ENCODE measurements around the gene LPP. TPM values are rescaled to one million over a fixed set of nuclear protein-coding genes. Genes with fewer than 3 reads are reported as not detected.

Gene LPP
- total and polyA plus RNA-seq, 5 donors, result 14.5 to 205 (median 159) TPM

GRCh38 chr3:188365988-188366698 lies 212.2 kb downstream of the LPP start:
- ATAC-seq (peak; percentile 34 to 63), DNase-seq (no peak)
- WGBS, result 62% methylated on average over 12 of the region's 12 CpGs
- peaks cover 6% of the 10 kb centered on the region for H3K4me1 ChIP-seq (ENCODE audit: control insufficient read depth, insufficient read depth, low read length)
- no peak overlapping the region for H3K27ac ChIP-seq (ENCODE audit: low read length)
- no peaks in the 10 kb centered on the region for H3K27me3 ChIP-seq (ENCODE audit: control insufficient read depth, insufficient read depth)
- H3K4me3 ChIP-seq (ENCODE audit: low read length), result no peak overlapping the region
- no peaks in the 10 kb centered on the region for H3K9me3 ChIP-seq (ENCODE audit: control insufficient read depth, low read length)
- intact Hi-C loops (cut with DNase I), result no loop called here

- no peak overlapping the region for H3K27ac ChIP-seq (ENCODE audit: low read length)
- no peaks in the 10 kb centered on the region for H3K27me3 ChIP-seq (ENCODE audit: control insufficient read depth, insufficient read depth)
- no peaks in the 10 kb centered on the region for H3K9me3 ChIP-seq (ENCODE audit: control insufficient read depth, low read length)
- WGBS, result 74% methylated on average over 1 of the region's 1 CpG
- intact Hi-C loops (cut with DNase I), result no loop called here
- DNase-seq, result no peak
- peaks cover 6% of the 10 kb centered on the region for H3K4me1 ChIP-seq (ENCODE audit: control insufficient read depth, insufficient read depth, low read length)
- no peak for ATAC-seq
- no peak overlapping the region for H3K4me3 ChIP-seq (ENCODE audit: low read length)
Measured at GRCh38 chr3:188367678-188368077, 213.7 kb downstream of the LPP start.

- Histone ChIP-seq H3K27ac (ENCODE audit: low read length) (no peak overlapping the region), H3K27me3 (ENCODE audit: control insufficient read depth, insufficient read depth) (no peaks in the 10 kb centered on the region), H3K4me3 (ENCODE audit: low read length) (no peak overlapping the region), H3K4me1 (ENCODE audit: control insufficient read depth, insufficient read depth, low read length) (peaks cover 5% of the 10 kb centered on the region), H3K9me3 (ENCODE audit: control insufficient read depth, low read length) (no peaks in the 10 kb centered on the region)
- ATAC-seq (no peak), DNase-seq (no peak)
- intact Hi-C loops (cut with DNase I), result no loop called here
- 96% methylated on average over 3 of the region's 3 CpGs for WGBS
Measured at GRCh38 chr3:188369526-188369925, 215.6 kb downstream of the LPP start.

- intact Hi-C loops (cut with DNase I), result no loop called here
Measured at GRCh38 chr3:188370081-188370830, 216.3 kb downstream of the LPP start.

GRCh38 chr3:188378786-188379185 lies 224.8 kb downstream of the LPP start:
- no peak for DNase-seq
- H3K27me3 ChIP-seq (ENCODE audit: control insufficient read depth, insufficient read depth), result no peaks in the 10 kb centered on the region
- H3K4me1 ChIP-seq (ENCODE audit: control insufficient read depth, insufficient read depth, low read length), result no peaks in the 10 kb centered on the region
- no peak overlapping the region for H3K27ac ChIP-seq (ENCODE audit: low read length)
- ATAC-seq, result no peak
- intact Hi-C loops (cut with DNase I), result no loop called here
- H3K4me3 ChIP-seq (ENCODE audit: low read length), result no peak overlapping the region
- 97% methylated on average over 4 of the region's 4 CpGs for WGBS
- no peaks in the 10 kb centered on the region for H3K9me3 ChIP-seq (ENCODE audit: control insufficient read depth, low read length)

More at GRCh38 chr3:188370081-188370830, 216.3 kb downstream of the LPP start:
- 94% methylated on average over 15 of the region's 15 CpGs for WGBS
- ATAC-seq (no peak), DNase-seq (no peak)
- Histone ChIP-seq H3K4me3 (ENCODE audit: low read length) (no peak overlapping the region), H3K9me3 (ENCODE audit: control insufficient read depth, low read length) (no peaks in the 10 kb centered on the region), H3K27me3 (ENCODE audit: control insufficient read depth, insufficient read depth) (no peaks in the 10 kb centered on the region), H3K4me1 (ENCODE audit: control insufficient read depth, insufficient read depth, low read length) (peaks cover 5% of the 10 kb centered on the region), H3K27ac (ENCODE audit: low read length) (no peak overlapping the region)

- ATAC-seq (no peak), DNase-seq (no peak)
- Histone ChIP-seq H3K27ac (ENCODE audit: low read length) (no peak overlapping the region), H3K4me1 (ENCODE audit: control insufficient read depth, insufficient read depth, low read length) (no peaks in the 10 kb centered on the region), H3K9me3 (ENCODE audit: control insufficient read depth, low read length) (no peaks in the 10 kb centered on the region), H3K4me3 (ENCODE audit: low read length) (no peak overlapping the region), H3K27me3 (ENCODE audit: control insufficient read depth, insufficient read depth) (no peaks in the 10 kb centered on the region)
- intact Hi-C loops (cut with DNase I), result no loop called here
- 63% methylated on average over 2 of the region's 2 CpGs for WGBS
Measured at GRCh38 chr3:188380252-188380651, 226.3 kb downstream of the LPP start.

GRCh38 chr3:188380722-188381121 lies 226.8 kb downstream of the LPP start:
- DNase-seq, result no peak
- Histone ChIP-seq H3K27ac (ENCODE audit: low read length) (no peak overlapping the region), H3K9me3 (ENCODE audit: control insufficient read depth, low read length) (no peaks in the 10 kb centered on the region), H3K27me3 (ENCODE audit: control insufficient read depth, insufficient read depth) (no peaks in the 10 kb centered on the region), H3K4me1 (ENCODE audit: control insufficient read depth, insufficient read depth, low read length) (no peaks in the 10 kb centered on the region), H3K4me3 (ENCODE audit: low read length) (no peak overlapping the region)
- ATAC-seq, result no peak
- intact Hi-C loops (cut with DNase I), result no loop called here

GRCh38 chr3:188383748-188384147 lies 229.8 kb downstream of the LPP start:
- Histone ChIP-seq H3K4me3 (ENCODE audit: low read length) (no peak overlapping the region), H3K4me1 (ENCODE audit: control insufficient read depth, insufficient read depth, low read length) (no peaks in the 10 kb centered on the region), H3K27me3 (ENCODE audit: control insufficient read depth, insufficient read depth) (no peaks in the 10 kb centered on the region), H3K9me3 (ENCODE audit: control insufficient read depth, low read length) (no peaks in the 10 kb centered on the region), H3K27ac (ENCODE audit: low read length) (no peak overlapping the region)
- intact Hi-C loops (cut with DNase I), result no loop called here
- WGBS, result 70% methylated on average over 3 of the region's 3 CpGs
- ATAC-seq (no peak), DNase-seq (no peak)

- no peaks in the 10 kb centered on the region for H3K9me3 ChIP-seq (ENCODE audit: control insufficient read depth, low read length)
- DNase-seq, result no peak
- WGBS, result 77% methylated on average over 4 of the region's 4 CpGs
- H3K27me3 ChIP-seq (ENCODE audit: control insufficient read depth, insufficient read depth), result no peaks in the 10 kb centered on the region
- ATAC-seq, result peak in 1 of 2 donors; percentile 40
- intact Hi-C loops (cut with DNase I), result no loop called here
- H3K4me1 ChIP-seq (ENCODE audit: control insufficient read depth, insufficient read depth, low read length), result peaks cover 4% of the 10 kb centered on the region
- H3K4me3 ChIP-seq (ENCODE audit: low read length), result no peak overlapping the region
- no peak overlapping the region for H3K27ac ChIP-seq (ENCODE audit: low read length)
Measured at GRCh38 chr3:188385295-188385694, 231.3 kb downstream of the LPP start.

GRCh38 chr3:188389711-188390342 lies 235.9 kb downstream of the LPP start:
- peak in 1 of 3 donors; percentile 59 for DNase-seq
- H3K4me1 ChIP-seq (ENCODE audit: control insufficient read depth, insufficient read depth, low read length), result peaks cover 9% of the 10 kb centered on the region

GRCh38 chr3:188390343-188390718 lies 236.4 kb downstream of the LPP start:
- ATAC-seq (peak in 1 of 2 donors; percentile 46), DNase-seq (peak in 2 of 3 donors; percentile 71 to 74)
- Histone ChIP-seq H3K4me3 (ENCODE audit: low read length) (no peak overlapping the region), H3K27ac (ENCODE audit: low read length) (peak overlapping the region; percentile 62), H3K4me1 (ENCODE audit: control insufficient read depth, insufficient read depth, low read length) (peaks cover 9% of the 10 kb centered on the region), H3K9me3 (ENCODE audit: control insufficient read depth, low read length) (no peaks in the 10 kb centered on the region), H3K27me3 (ENCODE audit: control insufficient read depth, insufficient read depth) (no peaks in the 10 kb centered on the region)
- WGBS, result 44% methylated on average over 4 of the region's 4 CpGs
- intact Hi-C loops (cut with DNase I), result no loop called here

More at GRCh38 chr3:188389711-188390342, 235.9 kb downstream of the LPP start:
- no peaks in the 10 kb centered on the region for H3K9me3 ChIP-seq (ENCODE audit: control insufficient read depth, low read length)
- H3K27me3 ChIP-seq (ENCODE audit: control insufficient read depth, insufficient read depth), result no peaks in the 10 kb centered on the region
- H3K4me3 ChIP-seq (ENCODE audit: low read length), result no peak overlapping the region
- peak overlapping the region; percentile 31 for H3K27ac ChIP-seq (ENCODE audit: low read length)
- peak; percentile 78 to 90 for ATAC-seq
- intact Hi-C loops (cut with DNase I), result no loop called here
- WGBS, result 55% methylated on average over 5 of the region's 5 CpGs
